A673 (cell line): ENCODE data around the gene GNG12.

Experiments used
- CTCF ChIP-seq: fragments of 300-800, 200-600 bp; sonication (generic); conservative IDR thresholded peaks from 2 replicates; pipeline ENCODE4 v1.5.1; 2017; ENCODE audit warnings: low read depth, mild to moderate bottlenecking, antibody characterized with exemption, low read length, moderate library complexity, mixed read lengths
- EZH2 ChIP-seq: fragments of 200-600 bp; sonication (generic); IDR thresholded peaks from 2 replicates; pipeline ENCODE4 v1.6.1; 2017; ENCODE audit warnings: borderline replicate concordance, low read depth, mild to moderate bottlenecking, mixed read lengths, antibody characterized with exemption, low read length; ENCODE audit not compliant: poor library complexity, severe bottlenecking

- TF ChIP-seq CTCF (no peak), EZH2 (no peak)
Observed at GRCh38 chr1:67666636-67667035, 166.6 kb downstream of the GNG12 start.
